ENCODE measurements around the gene ZCCHC3. TPM values are rescaled to one million over a fixed set of nuclear protein-coding genes. Genes with fewer than 3 reads are reported as not detected.
A peak's percentile ranks its signal among the peaks of the same experiment; 100 is the strongest.

ZCCHC3 gene
- total and polyA plus RNA-seq, 2 donors (not counting 3 experiments of a cell fraction or from before 2014, with no cell fraction given), result 14.8 to 22.0 TPM

GRCh38 chr20:288956-289692 is 8.2 kb upstream of the ZCCHC3 start:
- H3K9me1 ChIP-seq (replicated peaks; ENCODE audit: control insufficient read depth, extremely low read depth, insufficient read depth, low read length), result no peaks in the 10 kb centered on the region
- H4K20me1 ChIP-seq (replicated peaks; ENCODE audit: control insufficient read depth, extremely low read depth, insufficient read depth, low read length), result no peaks in the 10 kb centered on the region
- H3K27me3 ChIP-seq (ENCODE audit: control insufficient read depth in 2 of 2, insufficient read depth in 2 of 2, low read length in 2 of 2), result no peaks in the 10 kb centered on the region
- no peak overlapping the region for H2AFZ ChIP-seq (ENCODE audit: low read depth, low read length)
- no peaks in the 10 kb centered on the region for H3K9me3 ChIP-seq (replicated peaks; ENCODE audit: control insufficient read depth, insufficient read depth, low read length)
- dilution Hi-C loops (cut with MboI; ENCODE audit: extremely low pct_ligation_motif_present, low sequenced_read_pairs) (no loop called here), intact Hi-C loops (cut with micrococcal nuclease) (no loop called here)
- POLR2A ChIA-PET, result interaction anchor here (0.8 kb wide), 1 partner anchor 35 kb away, joined by 3 read pairs; no protein-coding TSS in a partner anchor
- H3K4me2 ChIP-seq (ENCODE audit: insufficient read depth, low read length), result peak overlapping the region; percentile 86
- CTCF ChIA-PET, result interaction anchor here (1.9 kb wide), 1 partner anchor 23 kb away, joined by 5 read pairs; no protein-coding TSS in a partner anchor
- BruUV-seq (replicated peaks), result no TSS peak
- H3K27ac ChIP-seq (ENCODE audit: insufficient read depth, low read depth, low read length), result no peak overlapping the region
- peaks cover 27% of the 10 kb centered on the region for H3K4me1 ChIP-seq (ENCODE audit: control insufficient read depth, extremely low read depth, insufficient read depth, low read length)
- TF ChIP-seq FOS (IDR thresholded peaks at IDR 0.05; ENCODE audit: borderline replicate concordance, insufficient read depth, low read length), result no peak
- H3K79me2 ChIP-seq (ENCODE audit: control insufficient read depth, insufficient read depth, low read length), result peaks cover 11% of the 10 kb centered on the region
- no peaks in the 10 kb centered on the region for H3K36me3 ChIP-seq (ENCODE audit: control insufficient read depth in 2 of 2, extremely low read depth in 1 of 2, insufficient read depth in 2 of 2, low read length in 2 of 2)
- DNase-seq (ENCODE audit: low read depth, low spot score), result peak; percentile 23
- no peak for FAIRE-seq
- H3K9ac ChIP-seq (replicated peaks; ENCODE audit: extremely low read depth, insufficient read depth, low read length), result peak overlapping the region; percentile 78
- H3K4me3 ChIP-seq (replicated peaks in 1 of 3; ENCODE audit: insufficient read depth in 1 of 3, low read depth in 1 of 3, low read length in 3 of 3), result peak overlapping the region in 2 of 3 experiments; percentile 87 to 98

DNA sequence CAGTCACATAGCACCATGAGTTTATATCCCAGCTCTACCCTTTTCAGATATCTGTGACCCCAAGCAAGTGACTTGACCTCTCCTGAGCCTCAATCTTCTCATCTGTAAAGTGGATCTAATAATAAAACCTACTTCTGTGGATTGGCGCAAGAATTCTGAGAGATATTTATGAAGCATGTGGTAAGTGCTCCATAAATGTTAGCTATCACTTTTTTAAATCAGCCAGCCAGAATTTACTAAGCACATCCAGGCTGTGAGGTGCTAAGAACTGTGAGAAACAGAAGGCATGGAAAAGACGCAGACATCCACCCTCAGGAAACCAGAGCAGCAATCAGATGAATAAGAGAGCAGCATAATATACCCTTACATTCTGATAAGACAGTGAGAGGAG is 7.7 kb upstream of the ZCCHC3 start:
- peak; percentile 76 for FAIRE-seq
- POLR2A ChIA-PET, result interaction anchor here (0.8 kb wide), 1 partner anchor 34 kb away, joined by 3 read pairs; no protein-coding TSS in a partner anchor
- H3K4me2 ChIP-seq (ENCODE audit: insufficient read depth, low read length), result peak overlapping the region; percentile 86
- H3K4me1 ChIP-seq (ENCODE audit: control insufficient read depth, extremely low read depth, insufficient read depth, low read length), result peaks cover 27% of the 10 kb centered on the region
- peak overlapping the region; percentile 54 for H3K27ac ChIP-seq (ENCODE audit: insufficient read depth, low read depth, low read length)
- intact Hi-C loops (cut with micrococcal nuclease), result loop anchor here (1.0 kb wide), 3 partner anchors 9 to 38 kb away; no protein-coding TSS in a partner anchor
- no peaks in the 10 kb centered on the region for H3K27me3 ChIP-seq (ENCODE audit: control insufficient read depth in 2 of 2, insufficient read depth in 2 of 2, low read length in 2 of 2)
- DNase-seq (ENCODE audit: low read depth, low spot score), result no peak
- H2AFZ ChIP-seq (ENCODE audit: low read depth, low read length), result peak overlapping the region; percentile 87
- peaks cover 11% of the 10 kb centered on the region for H3K79me2 ChIP-seq (ENCODE audit: control insufficient read depth, insufficient read depth, low read length)
- no peaks in the 10 kb centered on the region for H4K20me1 ChIP-seq (replicated peaks; ENCODE audit: control insufficient read depth, extremely low read depth, insufficient read depth, low read length)
- H3K9me1 ChIP-seq (replicated peaks; ENCODE audit: control insufficient read depth, extremely low read depth, insufficient read depth, low read length), result no peaks in the 10 kb centered on the region
- TF ChIP-seq FOS (IDR thresholded peaks at IDR 0.05; ENCODE audit: borderline replicate concordance, insufficient read depth, low read length) (no peak), POLR2A (IDR thresholded peaks at IDR 0.05; ENCODE audit: low read depth, low read length) (no peak), JUN (IDR thresholded peaks at IDR 0.05; ENCODE audit: borderline replicate concordance, insufficient read depth, insufficient read length, low read depth) (no peak), EZH2 (IDR thresholded peaks at IDR 0.05; ENCODE audit: borderline replicate concordance, low read depth, low read length, severe bottlenecking) (no peak), GATA2 (IDR thresholded peaks at IDR 0.05; ENCODE audit: insufficient read depth, insufficient read length, low read depth, low read length) (no peak), POLR2AphosphoS5 (IDR thresholded peaks at IDR 0.05; ENCODE audit: insufficient read depth, low read depth, low read length) (no peak), CTCF (IDR thresholded peaks at IDR 0.05; ENCODE audit: extremely low read depth in 1 of 2, insufficient read depth in 1 of 2, low read depth in 1 of 2, low read length in 2 of 2) (no peak), MAX (IDR thresholded peaks at IDR 0.05; ENCODE audit: insufficient read depth, insufficient read length) (no peak), MYC (IDR thresholded peaks at IDR 0.05; ENCODE audit: low read depth, low read length) (no peak)
- H3K9ac ChIP-seq (replicated peaks; ENCODE audit: extremely low read depth, insufficient read depth, low read length), result peak overlapping the region; percentile 78
- no peaks in the 10 kb centered on the region for H3K9me3 ChIP-seq (replicated peaks; ENCODE audit: control insufficient read depth, insufficient read depth, low read length)
- H3K36me3 ChIP-seq (ENCODE audit: control insufficient read depth in 2 of 2, extremely low read depth in 1 of 2, insufficient read depth in 2 of 2, low read length in 2 of 2), result no peaks in the 10 kb centered on the region
- dilution Hi-C loops (cut with MboI; ENCODE audit: extremely low pct_ligation_motif_present, low sequenced_read_pairs), result no loop called here
- CTCF ChIA-PET, result interaction anchor here (1.9 kb wide), 1 partner anchor 23 kb away, joined by 5 read pairs; no protein-coding TSS in a partner anchor
- BruUV-seq (replicated peaks), result no TSS peak
- H3K4me3 ChIP-seq (replicated peaks in 1 of 3; ENCODE audit: insufficient read depth in 1 of 3, low read depth in 1 of 3, low read length in 3 of 3), result peak overlapping the region; percentile 82 to 98 (median 87)

Data from endothelial cell of umbilical vein (primary cell).